Left colon (tissue), 2 donors: ENCODE measurements around the gene MGAT5. TPM values are rescaled to one million over a fixed set of nuclear protein-coding genes. Genes with fewer than 3 reads are reported as not detected.

Source experiments
- ATAC-seq: fragments of 200-7000 bp; cut with Tn5 transposase; one replicate; pipeline ENCODE4 v1.9.1; 2020; ENCODE audit warnings: mild to moderate bottlenecking, moderate library complexity
- DNase-seq, 2 donors: peaks; one replicate each; pipeline ENCODE4 v3.0.0-alpha.2; 2020
- intact Hi-C, 2 donors: fragments of 100-400 bp; cut with DNase I in 1 of 2; cut with micrococcal nuclease in 1 of 2; formaldehyde crosslinking; loops; one replicate each; pipeline versions ENCODE4 v1.11.2 to v1.14.0; 2022; cut with DNase I, micrococcal nuclease
- total RNA-seq, 2 donors: library from RNA; stranded (reverse); fragmentation: NEBNext Ultra II Directional; extraction: Animal tissue kit (Norgen Biotek cat#: 25700); gene quantifications; one replicate each; pipeline ENCODE4 v1.2.1, GENCODE V29; 2021
- donor health status: DM: no; HTN: no; CAD: no.
- donor health status: DM: yes; HTN: yes; CAD: no.

Gene MGAT5
- total RNA-seq, 2 donors from 2014 or later: 62.1 to 93.6 TPM

DNA sequence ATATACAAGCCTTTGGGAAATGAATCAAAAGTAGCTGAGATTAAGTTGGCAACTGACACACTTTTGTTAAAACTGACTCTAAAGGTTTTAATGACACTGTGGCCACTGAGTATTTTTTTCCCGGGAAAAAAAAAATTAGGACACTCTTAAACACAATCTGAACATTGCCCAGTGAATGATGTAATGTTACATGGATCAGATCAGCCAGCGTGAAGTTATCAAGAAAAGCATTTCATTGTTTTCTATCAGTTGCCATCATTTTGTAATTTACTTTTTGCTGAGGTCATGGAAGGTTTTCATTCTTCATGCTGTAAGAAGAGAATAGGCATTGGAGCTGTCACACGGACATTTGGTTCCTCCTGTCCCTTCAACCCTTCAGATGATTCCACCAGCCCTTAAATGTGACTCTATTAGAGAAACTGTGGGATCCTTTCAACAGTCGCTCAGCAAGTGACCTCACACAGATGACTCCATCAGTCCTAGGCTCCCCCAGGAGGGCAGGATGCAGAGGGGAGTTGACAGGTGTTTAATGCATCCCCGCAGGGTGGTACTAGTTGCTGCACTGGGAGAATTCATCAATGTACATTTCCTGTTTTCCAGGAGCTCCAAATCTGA lies 164.2 kb downstream of the MGAT5 start:
- DNase-seq (no peak), ATAC-seq (no peak)
- intact Hi-C loops: loop anchor here in 1 of 2 donors (10.0 kb wide), 1 partner anchor 173 kb away; no protein-coding TSS in a partner anchor

DNA sequence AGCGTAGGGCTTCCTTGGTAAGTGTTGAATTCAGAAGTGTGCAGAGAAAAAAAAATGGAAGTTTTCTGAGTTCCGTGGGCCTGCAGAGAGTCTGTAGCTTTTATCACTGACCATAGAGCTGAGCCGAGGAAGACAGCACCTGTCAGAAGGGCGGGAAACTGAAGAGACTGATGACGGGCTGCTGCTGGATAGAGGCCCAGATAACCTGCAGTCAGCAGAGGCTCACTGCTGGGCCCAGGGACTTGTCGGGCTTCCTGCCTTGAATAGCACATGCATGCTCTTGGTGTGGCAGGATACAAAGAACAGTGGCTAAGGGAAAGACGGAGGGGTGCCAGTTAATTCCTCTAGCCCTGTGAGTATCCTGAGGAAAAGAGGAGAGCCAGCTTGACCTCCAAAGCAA lies 166.4 kb downstream of the MGAT5 start:
- DNase-seq (no peak), ATAC-seq (no peak)
- intact Hi-C loops: no loop called here

DNA sequence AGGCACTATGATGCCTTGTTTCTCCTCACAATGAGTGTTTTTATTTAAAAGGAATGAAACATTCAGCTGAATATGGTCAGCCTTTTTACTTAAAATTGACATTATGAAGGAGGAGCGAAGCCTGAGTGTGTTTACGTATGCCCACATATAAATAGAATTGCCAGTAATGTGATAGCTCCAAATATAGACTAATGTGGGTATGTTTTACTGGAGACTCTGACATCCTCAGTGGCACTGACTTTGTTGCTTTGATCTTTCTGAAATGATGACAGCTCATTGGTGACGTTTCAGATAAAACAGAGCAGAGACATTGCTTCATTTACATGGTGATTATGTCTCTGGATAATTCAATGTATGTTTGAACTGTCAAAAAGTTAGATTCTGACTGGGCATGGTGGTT lies 167.0 kb downstream of the MGAT5 start:
- intact Hi-C loops: no loop called here
- DNase-seq (no peak), ATAC-seq (no peak)

DNA sequence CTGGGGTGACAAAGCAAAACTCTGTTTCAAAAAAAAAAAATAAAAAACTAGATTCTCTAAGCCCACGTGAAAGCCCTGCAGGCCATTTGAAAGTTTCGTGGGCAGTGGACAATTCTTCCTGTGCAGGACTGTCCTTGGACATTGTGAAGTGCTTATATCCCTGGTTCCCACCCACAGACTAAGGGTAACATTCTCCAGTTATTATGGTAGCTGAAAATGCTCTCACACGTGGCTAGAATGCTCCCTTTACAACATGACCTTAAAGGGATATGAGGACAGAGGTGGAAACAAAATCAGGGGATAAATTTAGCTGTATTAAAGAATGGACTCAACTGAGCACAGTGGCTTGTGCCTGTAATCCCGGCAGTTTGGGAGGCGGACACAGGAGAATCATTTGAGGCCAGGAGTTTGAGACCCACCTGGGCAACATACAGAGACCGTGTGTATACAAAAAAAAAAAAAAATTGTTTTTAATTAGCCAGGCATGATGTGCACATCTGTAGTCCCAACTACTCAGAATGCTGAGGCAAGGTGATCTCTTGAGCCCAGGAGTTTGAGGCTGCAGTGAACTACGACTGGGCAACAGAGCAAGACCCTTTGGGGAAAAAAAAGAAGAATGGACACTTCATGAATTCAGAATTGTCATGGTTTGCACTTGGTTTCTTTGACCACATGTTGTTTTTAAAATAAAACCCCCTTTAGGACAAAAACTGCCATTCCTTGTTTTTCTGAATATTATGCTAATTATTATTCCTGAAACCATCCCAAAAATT lies 167.9 kb downstream of the MGAT5 start:
- ATAC-seq (no peak), DNase-seq (no peak)
- intact Hi-C loops: no loop called here

DNA sequence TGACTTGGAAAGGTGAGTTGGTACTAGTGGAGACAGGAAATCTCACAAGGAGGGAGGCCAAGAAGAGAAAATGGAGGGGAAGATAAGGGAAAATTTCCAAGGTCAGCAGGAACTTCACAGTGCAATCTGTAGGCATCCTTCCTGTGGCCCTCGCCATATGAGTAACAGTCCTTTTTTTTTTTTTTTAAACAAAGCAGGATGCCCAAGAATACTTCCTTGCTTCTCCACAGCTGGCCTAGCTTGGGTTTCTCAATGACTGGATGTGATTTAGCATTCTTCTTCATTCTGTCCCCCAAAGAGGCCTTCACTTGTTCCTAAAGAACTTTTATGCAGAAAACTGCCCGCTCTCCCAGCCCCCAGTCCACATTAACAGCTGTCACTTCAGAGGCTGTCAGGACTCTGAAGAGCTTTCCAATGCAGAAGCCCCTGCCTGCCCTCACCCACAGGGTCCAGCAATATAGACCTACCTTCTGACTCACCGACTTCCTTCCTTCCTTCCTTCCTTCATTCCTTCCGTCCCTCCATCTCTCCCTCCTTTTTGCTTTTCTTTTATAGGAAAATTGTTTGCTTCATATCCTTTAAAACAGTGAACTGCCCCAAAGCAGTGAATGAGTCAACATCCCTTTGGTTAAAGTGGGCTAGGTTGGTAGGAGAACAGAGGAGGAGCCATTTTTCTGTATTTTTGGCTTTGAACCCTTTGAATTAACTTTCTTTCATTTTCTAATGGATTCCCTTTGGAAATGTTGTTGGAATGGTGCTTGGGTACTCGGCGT lies 172.0 kb downstream of the MGAT5 start:
- DNase-seq (no peak), ATAC-seq (no peak)
- intact Hi-C loops: no loop called here

DNA sequence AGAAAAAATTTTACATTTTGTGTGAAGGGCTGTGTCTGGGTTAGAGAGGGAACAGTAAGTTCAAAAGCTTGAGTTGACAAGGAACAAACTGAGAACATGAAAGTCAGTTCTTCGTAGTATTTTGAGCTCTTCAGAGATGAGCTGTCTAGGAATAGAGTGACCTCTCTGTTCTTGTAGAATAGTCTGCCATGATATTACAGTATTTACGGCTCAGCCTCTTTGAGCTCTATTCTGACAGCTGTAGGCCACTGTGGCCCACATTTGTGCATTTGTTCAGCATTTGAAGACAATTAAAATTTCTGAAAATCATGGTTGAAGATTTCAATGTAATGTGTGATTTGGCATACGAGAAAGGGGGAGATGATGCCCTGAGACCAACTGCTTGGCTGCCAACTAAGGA lies 172.8 kb downstream of the MGAT5 start:
- intact Hi-C loops: no loop called here
- DNase-seq (no peak), ATAC-seq (no peak)

DNA sequence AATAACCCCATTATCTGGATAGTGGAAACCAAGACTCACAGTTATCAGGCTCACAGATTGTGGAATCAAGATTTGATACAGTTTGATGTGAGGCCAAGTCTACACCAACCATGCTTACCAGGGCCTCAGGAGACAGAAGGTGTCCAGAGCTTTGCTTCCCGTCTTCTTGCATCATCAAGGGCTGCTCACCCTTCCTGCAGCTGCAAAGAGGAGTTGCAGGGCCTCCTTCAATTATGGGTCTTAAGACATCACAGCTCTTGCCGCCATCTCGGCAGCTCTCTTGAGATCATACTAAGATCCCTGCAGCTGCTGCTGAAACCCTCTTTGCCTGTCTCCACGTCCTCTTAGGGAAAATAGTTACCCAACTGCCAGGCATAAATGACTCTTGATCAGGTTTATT lies 176.0 kb downstream of the MGAT5 start:
- intact Hi-C loops: no loop called here
- DNase-seq: no peak
- no peak for ATAC-seq

DNA sequence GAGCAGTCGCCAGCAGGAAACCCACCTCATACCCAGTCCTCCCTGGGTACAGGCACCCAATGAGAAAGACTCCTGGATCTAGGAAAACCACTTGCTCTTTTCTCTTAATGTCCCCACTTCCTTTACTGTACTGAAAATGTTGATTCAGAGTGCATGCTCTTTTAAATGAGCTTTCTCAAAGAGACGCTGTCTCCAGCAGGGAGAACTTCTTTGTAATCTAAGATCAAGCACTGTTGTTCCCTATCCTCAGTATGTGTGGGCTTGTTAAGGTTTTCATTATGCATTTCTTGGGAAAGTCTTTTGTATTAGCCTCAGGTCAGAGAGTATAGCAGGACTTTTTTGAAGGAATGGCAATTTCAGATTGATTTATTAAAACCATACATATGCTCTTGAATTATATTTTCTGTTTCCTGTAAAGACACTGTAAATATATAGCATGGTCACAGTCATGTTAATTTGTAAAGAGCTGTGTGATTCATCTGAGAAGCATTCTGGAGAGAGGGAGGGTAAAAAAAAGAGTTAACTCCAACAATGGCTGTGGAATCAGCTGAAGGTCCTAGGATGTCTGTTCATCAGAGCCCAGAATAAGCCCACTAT lies 178.1 kb downstream of the MGAT5 start:
- no peak for ATAC-seq

DNA sequence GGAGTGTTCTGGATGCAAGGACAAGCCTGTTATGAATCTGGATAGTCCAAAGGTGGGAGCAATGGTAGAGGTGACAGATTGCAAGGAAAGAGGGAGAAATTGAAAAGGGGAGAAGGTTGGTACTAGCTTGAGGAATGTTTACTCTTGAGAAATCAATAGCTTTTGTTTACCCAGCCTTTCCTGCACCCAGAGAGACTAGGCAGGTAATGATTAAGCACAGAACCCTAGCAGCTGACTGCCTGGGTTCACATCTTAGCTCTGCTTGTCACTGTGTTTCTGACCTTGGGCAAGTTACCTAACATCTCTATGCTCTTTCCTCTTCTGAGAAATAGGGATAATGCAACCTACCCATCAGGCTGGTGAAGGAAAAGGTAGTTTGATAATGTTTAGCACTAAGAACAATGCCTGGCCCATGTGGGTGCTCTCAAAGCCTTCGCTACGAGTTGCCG lies 178.6 kb downstream of the MGAT5 start:
- no peak for DNase-seq
- no peak for ATAC-seq
- intact Hi-C loops: no loop called here

More for the DNA sequence above, 178.1 kb downstream of the MGAT5 start:
- DNase-seq: no peak
- intact Hi-C loops: no loop called here

DNA sequence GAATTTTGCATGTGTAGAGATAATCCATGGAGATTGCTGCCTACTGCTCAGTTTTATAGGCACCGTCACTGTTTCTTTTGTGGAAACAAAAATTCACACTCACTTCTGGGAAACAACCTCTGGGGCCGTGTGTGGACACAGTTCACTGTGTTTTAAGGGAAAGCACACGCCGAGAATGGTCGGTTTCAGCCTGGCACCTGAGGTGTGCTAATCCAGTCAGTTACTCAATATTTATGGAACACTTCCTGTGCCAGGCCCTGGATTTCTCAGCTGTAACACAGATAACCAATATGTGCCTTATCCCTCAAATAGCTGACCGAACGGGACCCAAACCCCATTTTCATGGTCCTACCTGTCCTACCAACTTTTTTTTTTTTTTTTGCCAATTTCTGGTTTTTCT lies 179.6 kb downstream of the MGAT5 start:
- ATAC-seq (no peak), DNase-seq (no peak)
- intact Hi-C loops: no loop called here

DNA sequence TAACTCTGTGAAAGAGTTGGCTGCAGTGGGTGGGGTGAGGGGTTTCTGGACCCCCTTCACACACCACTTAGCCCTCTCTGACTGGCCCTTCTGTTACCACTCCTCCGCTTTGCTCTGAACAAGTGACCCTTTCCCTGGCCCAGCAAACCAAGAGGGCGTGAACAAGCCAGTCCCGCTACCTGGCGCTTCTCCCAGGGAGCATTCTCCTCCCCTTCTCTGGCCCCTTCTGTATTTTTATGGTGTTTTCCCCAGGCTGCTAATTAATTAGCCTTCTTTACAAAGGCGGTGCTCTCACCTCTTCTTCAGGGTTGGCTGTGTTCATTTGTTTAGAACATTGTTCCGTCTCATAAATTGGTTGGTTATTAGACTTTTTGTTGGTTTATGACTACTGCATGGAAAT lies 180.1 kb downstream of the MGAT5 start:
- intact Hi-C loops: no loop called here
- no peak for ATAC-seq
- no peak for DNase-seq

DNA sequence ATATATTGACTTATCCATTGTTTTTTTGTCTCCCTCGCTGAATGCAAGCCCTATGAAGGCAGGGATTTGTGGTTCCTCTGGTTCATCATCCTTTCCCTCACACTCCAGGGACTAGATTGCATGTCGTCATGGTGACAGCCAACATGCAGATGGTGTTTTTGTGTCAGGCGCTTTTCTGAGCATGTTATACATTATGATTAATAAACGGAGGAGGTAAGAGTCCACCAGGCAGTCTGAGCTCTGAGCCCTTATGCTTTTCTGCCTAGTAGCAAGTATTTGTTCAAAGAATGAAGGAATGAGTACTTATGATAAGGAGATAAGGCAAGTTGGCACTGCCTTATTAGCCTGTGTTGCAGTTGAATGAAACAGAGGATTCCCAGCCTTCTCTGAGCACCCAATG lies 181.6 kb downstream of the MGAT5 start:
- intact Hi-C loops: no loop called here
- no peak for DNase-seq
- no peak for ATAC-seq

DNA sequence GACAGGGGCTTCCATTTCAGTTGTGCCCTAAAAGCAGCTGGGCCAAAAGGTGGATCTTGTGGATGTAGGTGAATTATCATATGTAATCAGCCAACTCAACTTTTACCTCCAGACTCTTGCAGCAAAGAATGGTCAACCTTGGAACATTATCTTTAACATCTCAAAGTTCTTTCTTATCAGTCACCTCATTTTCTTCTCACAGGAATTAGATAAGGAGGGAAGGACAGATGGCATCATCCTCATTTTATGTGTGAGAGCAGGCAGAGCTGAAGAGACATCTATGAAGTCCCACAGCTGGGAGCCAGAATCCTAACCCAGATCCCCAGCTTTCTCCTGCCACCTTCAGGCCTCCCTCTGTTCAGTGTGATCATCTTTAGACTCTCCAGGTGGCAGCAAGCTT lies 182.1 kb downstream of the MGAT5 start:
- DNase-seq (no peak), ATAC-seq (no peak)
- intact Hi-C loops: no loop called here

DNA sequence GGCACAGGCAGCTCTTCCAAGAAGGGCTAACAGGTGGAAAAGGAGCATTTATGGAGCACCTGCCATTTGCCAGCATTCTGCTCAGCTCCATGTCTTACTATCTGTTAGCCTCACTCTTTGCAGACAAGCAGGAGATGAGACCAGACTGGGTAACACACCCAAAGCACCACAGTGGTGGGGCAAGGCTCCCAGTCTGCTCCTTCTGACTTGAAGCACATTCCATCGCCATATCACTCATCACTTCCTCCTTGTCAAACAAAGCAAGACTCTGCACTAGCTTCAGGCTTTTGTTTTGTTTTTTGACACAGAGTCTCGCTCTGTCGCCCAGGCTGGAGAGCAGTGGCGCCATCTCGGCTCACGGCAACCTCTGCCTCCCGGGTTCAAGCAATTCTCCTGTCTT lies 182.8 kb downstream of the MGAT5 start:
- ATAC-seq: no peak
- intact Hi-C loops: no loop called here

DNA sequence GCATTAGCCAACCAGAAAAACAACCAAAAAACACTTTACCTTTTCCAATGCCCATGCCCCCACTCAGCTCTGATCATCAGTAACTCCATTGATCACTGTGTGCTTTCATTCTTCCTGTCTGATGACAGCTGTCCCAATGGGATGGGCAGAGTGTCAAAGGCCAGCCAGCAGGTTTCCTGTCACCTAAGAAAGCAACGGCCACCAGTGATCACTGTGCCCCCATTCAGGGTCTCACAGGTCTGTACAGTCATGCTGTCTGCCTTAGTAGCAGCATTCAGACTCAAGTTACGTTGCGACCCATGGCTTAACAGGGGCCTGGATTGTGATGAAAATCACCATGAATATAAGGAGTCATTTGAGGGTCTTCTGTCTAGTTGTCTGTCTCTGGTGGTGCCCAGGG lies 184.5 kb downstream of the MGAT5 start:
- DNase-seq: no peak
- ATAC-seq: no peak
- intact Hi-C loops: no loop called here

More for the DNA sequence above, 182.8 kb downstream of the MGAT5 start:
- no peak for DNase-seq

DNA sequence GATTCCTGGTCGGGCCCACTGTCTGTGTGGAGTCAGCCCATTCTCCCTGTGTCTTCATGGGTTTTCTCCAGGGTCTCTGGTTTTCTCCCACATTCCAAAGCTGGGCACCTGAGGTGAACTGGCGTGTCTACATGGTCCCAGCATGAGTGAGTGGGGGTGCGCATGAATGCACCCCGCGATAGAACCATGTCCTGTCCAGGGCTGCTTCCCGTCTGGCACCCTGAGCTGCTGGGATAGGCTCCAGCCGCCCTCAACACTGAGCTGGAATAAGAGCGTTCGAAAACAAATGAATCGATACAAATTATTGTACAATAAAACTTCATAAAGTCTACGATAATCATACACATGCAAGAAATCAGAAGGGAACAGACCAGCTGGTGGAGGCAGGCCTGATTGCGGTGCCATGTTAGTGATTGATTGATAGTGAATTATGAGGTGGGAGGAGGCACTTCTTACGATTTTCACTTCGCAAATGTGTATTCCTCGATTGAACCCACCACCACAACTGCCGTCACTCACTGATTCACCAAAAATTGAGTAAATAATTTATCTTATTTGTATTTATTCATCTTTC lies 186.6 kb downstream of the MGAT5 start:
- no peak for DNase-seq
- no peak for ATAC-seq
- intact Hi-C loops: no loop called here

DNA sequence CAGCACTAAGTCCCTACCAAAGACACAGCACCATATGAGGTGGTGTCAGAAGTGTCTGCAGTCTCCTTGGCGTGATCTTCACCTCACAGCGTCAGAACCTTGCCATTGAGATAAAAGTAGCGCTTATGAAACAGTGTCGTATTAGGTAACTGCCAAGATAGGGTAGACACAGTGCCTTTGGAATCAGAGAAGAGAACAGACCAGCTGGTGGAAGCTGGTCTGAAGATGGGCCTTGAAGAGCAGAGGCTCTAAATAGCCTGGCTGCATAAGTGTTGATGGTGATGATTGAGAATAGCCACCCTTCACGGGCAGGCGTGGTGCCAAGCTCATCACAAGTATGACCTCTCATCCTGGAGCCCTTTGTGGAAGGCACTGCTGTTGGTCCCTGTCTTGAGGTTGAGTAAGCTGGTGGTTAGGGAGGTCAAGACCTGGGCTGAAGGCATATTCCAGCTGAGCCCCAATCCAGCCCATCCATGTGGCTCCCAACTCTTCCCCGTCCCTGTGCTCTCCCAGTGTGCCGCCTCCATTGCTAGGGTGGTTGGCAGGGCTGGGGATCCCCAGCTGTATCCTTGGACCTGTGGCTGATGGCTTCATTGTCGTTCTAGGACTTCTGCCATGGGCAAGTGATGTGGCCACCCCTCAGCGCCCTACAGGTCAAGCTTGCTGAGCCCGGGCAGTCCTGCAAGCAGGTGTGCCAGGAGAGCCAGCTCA lies 187.4 kb downstream of the MGAT5 start:
- intact Hi-C loops: no loop called here
- ATAC-seq (no peak), DNase-seq (no peak)

DNA sequence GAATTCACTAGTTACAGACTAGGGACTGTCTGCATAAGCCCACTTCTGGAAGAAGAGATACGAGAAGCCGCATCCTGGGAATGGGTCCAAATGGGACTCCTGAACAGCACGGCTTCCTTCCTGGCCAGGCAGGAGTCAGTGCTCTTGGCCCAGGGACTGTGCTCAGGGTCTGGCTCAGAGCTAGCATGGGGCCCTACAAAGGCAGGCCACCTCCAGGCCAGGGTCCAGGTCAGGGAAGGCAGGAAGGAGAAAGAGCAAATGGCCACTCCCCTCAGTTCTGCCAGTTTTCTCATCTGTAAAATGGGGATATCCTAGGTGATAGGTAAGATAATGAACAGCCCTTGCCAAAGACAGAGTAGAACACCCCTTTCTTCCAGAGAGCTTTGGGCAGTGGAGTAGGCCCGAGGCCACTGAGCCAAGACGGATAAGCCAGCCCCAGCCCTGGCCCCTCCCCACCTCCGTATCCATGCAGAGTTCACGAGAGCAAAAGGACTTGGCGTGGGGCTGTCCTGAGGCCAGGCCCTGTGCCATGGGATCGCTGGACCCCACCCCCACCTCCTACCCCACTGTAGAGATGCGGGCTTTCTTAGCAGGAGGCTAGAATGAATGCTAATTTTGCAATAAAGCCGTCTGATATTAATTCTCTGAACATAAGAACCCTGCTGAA lies 190.1 kb downstream of the MGAT5 start:
- ATAC-seq (no peak), DNase-seq (no peak)
- intact Hi-C loops: no loop called here
